Stimulated activated CD4-positive, alpha-beta T cell treated with anti-CD3 and anti-CD28 coated beads, Interleukin-12 subunit alpha, Interleukin-12 subunit beta, amount 100 ng/mL, for 48 hours (primary cell): ENCODE results near the gene NTM.
"Not testable (repeated sequence)": the region's sequence is repeated elsewhere in the genome, so short reads cannot be mapped to it uniquely, and the experiment has no call there.

Source experiments
- DNase-seq, 3 donors: peaks; one replicate each; pipeline ENCODE4 v3.0.0-alpha.2; 2020; ENCODE audit warnings: low read depth in 2 of 3, low spot score in 1 of 3

The NTM gene

GRCh38 chr11:131495423-131495822 lies 125.0 kb downstream of the NTM start:
- no peak for DNase-seq

- not testable (repeated sequence) for DNase-seq
Measured at GRCh38 chr11:131497686-131498085, 127.3 kb downstream of the NTM start.

- DNase-seq = no peak
Measured at GRCh38 chr11:131498631-131499160, 128.3 kb downstream of the NTM start.

GRCh38 chr11:131499199-131499598 lies 128.8 kb downstream of the NTM start:
- DNase-seq = no peak

- DNase-seq = no peak
Measured at GRCh38 chr11:131503017-131503416, 132.6 kb downstream of the NTM start.

GRCh38 chr11:131504199-131504949 lies 134.0 kb downstream of the NTM start:
- no peak for DNase-seq

- no peak for DNase-seq
Measured at GRCh38 chr11:131506348-131506747, 135.9 kb downstream of the NTM start.

- DNase-seq = no peak
Measured at GRCh38 chr11:131510662-131511061, 140.2 kb downstream of the NTM start.

GRCh38 chr11:131511794-131512193 lies 141.4 kb downstream of the NTM start:
- no peak for DNase-seq

GRCh38 chr11:131512228-131512627 lies 141.8 kb downstream of the NTM start:
- DNase-seq = no peak

- DNase-seq = no peak
Measured at GRCh38 chr11:131514062-131514461, 143.6 kb downstream of the NTM start.

- no peak for DNase-seq
Measured at GRCh38 chr11:131518305-131518838, 148.0 kb downstream of the NTM start.

- DNase-seq = no peak
Measured at GRCh38 chr11:131522851-131523250, 152.4 kb downstream of the NTM start.

- DNase-seq = no peak
Measured at GRCh38 chr11:131530407-131530806, 160.0 kb downstream of the NTM start.

- no peak for DNase-seq
Measured at GRCh38 chr11:131533149-131533548, 162.7 kb downstream of the NTM start.

GRCh38 chr11:131533998-131534397 lies 163.6 kb downstream of the NTM start:
- no peak for DNase-seq

- no peak for DNase-seq
Measured at GRCh38 chr11:131534611-131535010, 164.2 kb downstream of the NTM start.

- DNase-seq = no peak
Measured at GRCh38 chr11:131536159-131536558, 165.7 kb downstream of the NTM start.

GRCh38 chr11:131537196-131537595 lies 166.8 kb downstream of the NTM start:
- DNase-seq = no peak

GRCh38 chr11:131537748-131538147 lies 167.3 kb downstream of the NTM start:
- DNase-seq = no peak

- no peak for DNase-seq
Measured at GRCh38 chr11:131538322-131538721, 167.9 kb downstream of the NTM start.

- no peak for DNase-seq
Measured at GRCh38 chr11:131540676-131541075, 170.3 kb downstream of the NTM start.
